HG03196 (cell line): ENCODE results near the gene STK32C.
"Not testable (repeated sequence)": the region's sequence is repeated elsewhere in the genome, so short reads cannot be mapped to it uniquely, and the experiment has no call there.

ENCODE experiments used
- ATAC-seq: cut with Tn5 transposase; IDR thresholded peaks from one replicate; pipeline ENCODE4 v1.9.1; 2021; ENCODE audit not compliant: unreplicated experiment

The STK32C gene

DNA sequence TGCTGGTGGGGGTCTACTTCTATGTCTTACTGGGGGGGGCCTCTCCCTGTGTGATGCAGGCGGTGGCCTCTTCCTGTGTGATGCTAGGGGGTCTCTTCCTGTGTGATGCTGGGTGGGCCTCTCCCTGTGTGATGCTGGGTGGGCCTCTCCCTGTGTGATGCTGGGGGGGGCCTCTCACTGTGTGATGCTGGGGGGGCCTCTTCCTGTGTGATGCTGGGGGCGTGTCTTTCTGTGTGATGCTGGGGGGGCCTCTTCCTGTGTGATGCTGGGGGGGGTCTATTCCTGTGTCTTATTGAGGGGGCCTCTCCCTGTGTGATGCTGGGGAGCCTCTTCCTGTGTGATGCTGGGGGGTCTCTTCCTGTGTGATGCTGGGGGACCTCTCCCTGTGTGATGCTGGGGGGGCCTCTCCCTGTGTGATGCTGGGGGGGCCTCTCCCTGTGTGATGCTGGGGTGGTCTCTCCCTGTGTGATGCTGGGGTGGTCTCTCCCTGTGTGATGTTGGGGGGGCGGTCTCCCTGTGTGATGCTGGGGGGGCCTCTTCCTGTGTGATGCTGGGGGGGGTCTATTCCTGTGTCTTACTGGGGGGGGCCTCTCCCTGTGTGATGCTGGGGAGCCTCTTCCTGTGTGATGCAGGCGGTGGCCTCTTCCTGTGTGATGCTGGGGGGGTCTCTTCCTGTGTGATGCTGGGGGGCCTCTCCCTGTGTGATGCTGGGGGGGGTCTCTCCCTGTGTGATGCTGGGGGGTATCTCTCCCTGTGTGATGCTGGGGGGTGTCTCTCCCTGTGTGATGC, 146.7 kb downstream of the STK32C start:
- ATAC-seq: not testable (repeated sequence)

DNA sequence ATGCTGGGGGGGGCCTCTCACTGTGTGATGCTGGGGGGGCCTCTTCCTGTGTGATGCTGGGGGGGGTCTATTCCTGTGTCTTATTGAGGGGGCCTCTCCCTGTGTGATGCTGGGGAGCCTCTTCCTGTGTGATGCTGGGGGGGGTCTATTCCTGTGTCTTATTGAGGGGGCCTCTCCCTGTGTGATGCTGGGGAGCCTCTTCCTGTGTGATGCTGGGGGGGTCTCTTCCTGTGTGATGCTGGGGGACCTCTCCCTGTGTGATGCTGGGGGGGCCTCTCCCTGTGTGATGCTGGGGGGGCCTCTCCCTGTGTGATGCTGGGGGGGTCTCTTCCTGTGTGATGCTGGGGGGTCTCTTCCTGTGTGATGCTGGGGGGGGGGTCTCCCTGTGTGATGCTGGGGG, 147.5 kb downstream of the STK32C start:
- ATAC-seq: not testable (repeated sequence)

DNA sequence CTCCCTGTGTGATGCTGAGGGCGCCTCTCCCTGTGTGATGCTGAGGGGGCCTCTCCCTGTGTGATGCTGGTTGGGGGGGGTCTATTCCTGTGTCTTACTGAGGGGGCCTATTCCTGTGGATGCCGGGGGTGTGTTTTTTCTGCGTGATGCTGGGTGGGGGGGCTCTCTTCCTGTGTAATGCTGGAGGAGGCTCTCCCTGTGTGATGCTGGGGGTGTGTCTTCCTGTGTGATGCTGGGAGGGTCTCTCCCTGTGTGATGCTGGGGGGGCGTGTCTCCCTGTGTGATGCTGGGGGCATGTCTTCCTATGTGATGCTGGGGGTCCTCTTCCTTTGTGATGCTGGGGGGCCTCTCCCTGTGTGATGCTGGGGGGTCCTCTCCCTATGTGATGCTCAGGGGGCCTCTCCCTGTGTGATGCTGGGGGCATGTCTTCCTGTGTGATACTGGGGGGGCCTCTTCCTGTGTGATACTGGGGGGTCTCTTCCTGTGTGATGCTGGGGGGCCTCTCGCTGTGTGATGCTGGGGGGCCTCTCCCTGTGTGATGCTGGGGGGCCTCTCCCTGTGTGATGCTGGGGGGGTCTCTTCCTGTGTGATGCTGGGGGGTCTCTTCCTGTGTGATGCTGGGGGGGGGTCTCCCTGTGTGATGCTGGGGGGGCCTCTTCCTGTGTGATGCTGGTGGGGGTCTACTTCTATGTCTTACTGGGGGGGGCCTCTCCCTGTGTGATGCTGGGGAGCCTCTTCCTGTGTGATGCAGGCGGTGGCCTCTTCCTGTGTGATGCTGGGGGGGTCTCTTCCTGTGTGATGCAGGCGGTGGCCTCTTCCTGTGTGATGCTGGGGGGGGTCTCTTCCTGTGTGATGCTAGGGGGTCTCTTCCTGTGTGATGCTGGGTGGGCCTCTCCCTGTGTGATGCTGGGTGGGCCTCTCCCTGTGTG, 148.2 kb downstream of the STK32C start:
- not testable (repeated sequence) for ATAC-seq

DNA sequence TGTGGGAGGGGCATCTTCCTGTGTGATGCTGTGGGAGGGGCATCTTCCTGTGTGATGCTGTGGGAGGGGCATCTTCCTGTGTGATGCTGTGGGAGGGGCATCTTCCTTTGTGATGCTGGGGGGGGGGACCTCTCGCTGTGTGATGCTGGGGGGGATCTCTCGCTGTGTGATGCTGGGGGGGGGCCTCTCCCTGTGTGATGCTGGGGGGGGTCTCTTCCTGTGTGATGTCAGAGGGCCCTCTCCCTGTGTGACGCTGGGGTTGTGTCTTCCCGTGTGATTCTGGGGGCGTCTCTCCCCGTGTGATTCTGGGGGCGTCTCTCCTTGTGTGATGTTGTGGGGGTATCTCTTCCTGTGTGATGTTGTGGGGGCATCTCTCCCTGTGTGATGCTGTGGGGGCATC, 148.9 kb downstream of the STK32C start:
- ATAC-seq: no peak

DNA sequence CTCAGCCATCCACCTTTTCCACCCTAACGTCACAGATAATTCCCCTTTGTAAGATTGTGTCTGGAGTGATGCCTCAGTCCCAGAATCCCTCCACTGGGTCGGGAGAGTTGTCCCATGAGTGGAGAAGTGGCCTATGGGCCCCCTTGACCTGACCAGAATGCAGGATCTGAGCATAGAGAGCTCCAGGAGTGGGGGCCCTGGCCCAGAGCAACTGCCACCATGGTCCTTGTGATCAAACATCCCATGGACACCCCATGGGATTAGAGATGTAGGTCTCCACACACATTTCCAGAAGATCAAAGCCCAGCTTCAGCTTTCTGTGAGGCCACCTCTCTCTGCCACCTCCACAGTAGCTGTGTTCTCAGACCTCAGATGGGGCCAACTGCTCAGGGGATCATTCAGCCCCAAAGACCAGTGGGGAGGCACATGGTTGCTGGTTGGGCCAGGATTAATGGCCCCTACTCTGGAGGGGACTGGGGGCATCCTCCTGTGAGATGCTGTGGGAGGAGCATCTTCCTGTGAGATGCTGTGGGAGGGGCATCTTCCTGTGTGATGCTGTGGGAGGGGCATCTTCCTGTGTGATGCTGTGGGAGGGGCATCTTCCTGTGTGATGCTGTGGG, 149.5 kb downstream of the STK32C start:
- no peak for ATAC-seq
